ENCODE results near the gene FAM50A. TPM values are rescaled to one million over a fixed set of nuclear protein-coding genes. Genes with fewer than 3 reads are reported as not detected.
A peak's percentile ranks its signal among the peaks of the same experiment; 100 is the strongest.
"Not testable (repeated sequence)": the region's sequence is repeated elsewhere in the genome, so short reads cannot be mapped to it uniquely, and the experiment has no call there.

FAM50A gene
- total RNA-seq, 3 donors from 2014 or later (not counting 1 experiment from before 2014, with no cell fraction given), result 48.9 to 63.2 (median 54.1) TPM

DNA sequence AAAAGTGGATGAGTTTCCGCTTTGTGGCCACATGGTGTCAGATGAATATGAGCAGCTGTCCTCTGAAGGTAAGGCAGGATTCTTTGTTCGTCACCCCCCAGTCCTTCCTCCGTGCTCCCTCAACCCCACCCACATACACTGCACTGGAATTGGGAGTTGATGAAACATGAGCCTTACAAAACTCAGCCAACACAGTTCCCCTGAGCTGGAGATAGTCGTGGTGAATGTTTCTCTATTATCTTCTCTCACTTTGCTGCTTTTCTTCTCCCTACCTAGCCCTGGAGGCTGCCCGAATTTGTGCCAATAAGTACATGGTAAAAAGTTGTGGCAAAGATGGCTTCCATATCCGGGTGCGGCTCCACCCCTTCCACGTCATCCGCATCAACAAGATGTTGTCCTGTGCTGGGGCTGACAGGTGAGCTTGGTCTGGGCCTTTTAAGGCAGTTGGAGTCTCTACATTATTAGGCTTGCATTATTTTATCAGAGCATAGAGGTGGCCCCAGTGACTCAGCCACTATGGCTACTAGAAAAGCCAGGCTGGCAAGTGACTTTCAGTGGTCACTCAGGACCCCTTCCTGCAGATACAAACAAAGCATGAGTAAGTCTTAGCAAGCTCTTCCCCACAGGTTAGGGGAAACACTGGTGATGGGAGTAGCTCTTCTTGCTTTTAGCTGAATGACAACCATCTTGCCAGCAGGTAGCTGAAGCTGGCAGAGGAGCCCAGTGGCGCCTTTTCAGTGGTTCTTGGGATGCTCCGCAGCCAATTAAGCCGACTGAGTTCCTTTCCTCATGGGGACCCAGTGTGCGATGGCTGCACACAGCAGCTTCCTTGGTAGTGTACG is 44.2 kb upstream of the FAM50A start:
- peaks cover 14 to 19% of the 10 kb centered on the region in 2 donors for H3K4me1 Mint-ChIP-seq
- peak overlapping the region; percentile 96 for H3K4me3 Mint-ChIP-seq
- Histone ChIP-seq H3K4me3 (ENCODE audit: low read length) (peak overlapping the region; percentile 95), H3K9me3 (ENCODE audit: control insufficient read depth, insufficient read depth, low read length) (no peaks in the 10 kb centered on the region), H3K27ac (ENCODE audit: low read length) (peak overlapping the region; percentile 99), H3K36me3 (ENCODE audit: control insufficient read depth, insufficient read depth, low read length) (peaks cover 25% of the 10 kb centered on the region), H3K4me1 (ENCODE audit: control insufficient read depth, insufficient read depth, low read length) (peaks cover 25% of the 10 kb centered on the region), H3K27me3 (ENCODE audit: control insufficient read depth, insufficient read depth, low read length) (no peaks in the 10 kb centered on the region)
- 73% methylated on average over 7 of the region's 14 CpGs for WGBS (ENCODE audit: insufficient coverage)
- TF ChIP-seq, protein P1, sequence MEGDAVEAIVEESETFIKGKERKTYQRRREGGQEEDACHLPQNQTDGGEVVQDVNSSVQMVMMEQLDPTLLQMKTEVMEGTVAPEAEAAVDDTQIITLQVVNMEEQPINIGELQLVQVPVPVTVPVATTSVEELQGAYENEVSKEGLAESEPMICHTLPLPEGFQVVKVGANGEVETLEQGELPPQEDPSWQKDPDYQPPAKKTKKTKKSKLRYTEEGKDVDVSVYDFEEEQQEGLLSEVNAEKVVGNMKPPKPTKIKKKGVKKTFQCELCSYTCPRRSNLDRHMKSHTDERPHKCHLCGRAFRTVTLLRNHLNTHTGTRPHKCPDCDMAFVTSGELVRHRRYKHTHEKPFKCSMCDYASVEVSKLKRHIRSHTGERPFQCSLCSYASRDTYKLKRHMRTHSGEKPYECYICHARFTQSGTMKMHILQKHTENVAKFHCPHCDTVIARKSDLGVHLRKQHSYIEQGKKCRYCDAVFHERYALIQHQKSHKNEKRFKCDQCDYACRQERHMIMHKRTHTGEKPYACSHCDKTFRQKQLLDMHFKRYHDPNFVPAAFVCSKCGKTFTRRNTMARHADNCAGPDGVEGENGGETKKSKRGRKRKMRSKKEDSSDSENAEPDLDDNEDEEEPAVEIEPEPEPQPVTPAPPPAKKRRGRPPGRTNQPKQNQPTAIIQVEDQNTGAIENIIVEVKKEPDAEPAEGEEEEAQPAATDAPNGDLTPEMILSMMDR (IDR thresholded peaks at IDR 0.05), result no peak
- no peak for ATAC-seq
- H3K9me3 Mint-ChIP-seq, result no peaks in the 10 kb centered on the region
- H3K27me3 Mint-ChIP-seq (ENCODE audit: low read depth in 2 of 2), result peaks cover 0 to 8% of the 10 kb centered on the region in 2 donors
- DNase-seq, result peak in 1 of 2 donors; percentile 42
- H3K36me3 Mint-ChIP-seq, result no peaks in the 10 kb centered on the region
- intact Hi-C loops (cut with micrococcal nuclease), result loop anchor here (5.0 to 10.0 kb wide), 3 partner anchors 43 to 133 kb away; partner anchors contain the start of gene FAM50A
- peak overlapping the region; percentile 98 for H3K27ac Mint-ChIP-seq

DNA sequence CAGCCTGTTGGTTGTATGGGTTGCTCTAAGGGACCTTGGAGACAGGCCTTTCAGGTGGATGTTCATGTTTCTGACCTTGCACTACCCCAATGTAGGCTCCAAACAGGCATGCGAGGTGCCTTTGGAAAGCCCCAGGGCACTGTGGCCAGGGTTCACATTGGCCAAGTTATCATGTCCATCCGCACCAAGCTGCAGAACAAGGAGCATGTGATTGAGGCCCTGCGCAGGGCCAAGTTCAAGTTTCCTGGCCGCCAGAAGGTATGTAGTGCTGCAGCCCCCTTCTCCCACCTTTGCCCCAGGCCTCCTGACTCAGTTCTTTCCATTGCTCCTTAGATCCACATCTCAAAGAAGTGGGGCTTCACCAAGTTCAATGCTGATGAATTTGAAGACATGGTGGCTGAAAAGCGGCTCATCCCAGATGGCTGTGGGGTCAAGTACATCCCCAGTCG is 43.5 kb upstream of the FAM50A start:
- H3K4me3 Mint-ChIP-seq, result peak overlapping the region; percentile 35
- intact Hi-C loops (cut with micrococcal nuclease); H3K27ac ChIP-seq (ENCODE audit: low read length); H3K9me3 ChIP-seq (ENCODE audit: control insufficient read depth, insufficient read depth, low read length); H3K27me3 ChIP-seq (ENCODE audit: control insufficient read depth, insufficient read depth, low read length); H3K27me3 Mint-ChIP-seq (ENCODE audit: low read depth in 2 of 2); ATAC-seq; H3K36me3 Mint-ChIP-seq; DNase-seq; H3K9me3 Mint-ChIP-seq; H3K4me3 ChIP-seq (ENCODE audit: low read length): not testable (repeated sequence)
- peaks cover 14 to 19% of the 10 kb centered on the region in 2 donors for H3K4me1 Mint-ChIP-seq
- WGBS (ENCODE audit: insufficient coverage), result 92% methylated on average over 3 of the region's 6 CpGs
- H3K27ac Mint-ChIP-seq, result peak overlapping the region in 1 of 2 donors; percentile 98
- H3K36me3 ChIP-seq (ENCODE audit: control insufficient read depth, insufficient read depth, low read length), result peaks cover 25% of the 10 kb centered on the region
- peaks cover 25% of the 10 kb centered on the region for H3K4me1 ChIP-seq (ENCODE audit: control insufficient read depth, insufficient read depth, low read length)

DNA sequence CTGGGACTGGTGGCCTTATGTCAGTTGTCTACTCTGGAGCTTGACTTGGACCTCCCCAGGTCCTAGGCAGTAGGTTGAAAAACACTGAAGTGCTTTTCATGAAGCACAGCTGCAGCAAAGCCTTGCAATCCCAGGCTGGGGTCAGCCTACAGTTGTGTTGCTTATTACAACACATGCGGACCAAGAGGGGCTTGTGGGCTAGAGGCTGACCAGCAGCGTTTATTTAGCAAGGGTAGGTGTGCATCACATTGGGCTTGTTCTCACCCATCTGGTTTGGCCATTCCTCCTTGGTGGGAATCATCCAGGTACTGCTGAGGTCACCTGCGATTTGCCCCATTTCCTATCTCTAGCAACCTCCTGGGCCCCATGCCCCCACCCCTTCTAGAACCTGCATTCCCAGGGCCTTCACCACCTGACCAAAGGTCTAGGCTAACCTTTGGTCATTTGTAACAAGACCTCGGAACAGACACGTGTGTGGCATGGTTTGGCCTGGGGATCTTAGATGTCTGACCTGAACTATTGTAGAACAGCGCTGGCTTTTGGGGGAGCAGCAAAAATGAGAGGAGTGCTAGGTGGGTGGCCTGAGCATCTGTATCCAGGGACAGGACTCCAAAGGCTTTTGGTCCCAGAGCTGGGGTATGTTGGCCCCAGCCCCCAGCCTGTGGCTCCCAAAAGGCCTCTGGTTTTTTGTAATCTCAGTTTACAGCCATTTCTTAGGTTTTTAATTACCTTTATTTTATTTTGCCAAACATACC is 42.7 kb upstream of the FAM50A start:
- Mint-ChIP-seq H3K4me1 (peaks cover 14 to 19% of the 10 kb centered on the region in 2 donors), H3K27me3 (ENCODE audit: low read depth in 2 of 2) (peaks cover 0 to 8% of the 10 kb centered on the region in 2 donors), H3K9me3 (no peaks in the 10 kb centered on the region), H3K36me3 (no peaks in the 10 kb centered on the region), H3K27ac (peak overlapping the region in 1 of 2 donors; percentile 98), H3K4me3 (no peak overlapping the region)
- Histone ChIP-seq H3K27me3 (ENCODE audit: control insufficient read depth, insufficient read depth, low read length) (no peaks in the 10 kb centered on the region), H3K9me3 (ENCODE audit: control insufficient read depth, insufficient read depth, low read length) (no peaks in the 10 kb centered on the region), H3K4me3 (ENCODE audit: low read length) (no peak overlapping the region), H3K4me1 (ENCODE audit: control insufficient read depth, insufficient read depth, low read length) (peaks cover 25% of the 10 kb centered on the region), H3K27ac (ENCODE audit: low read length) (no peak overlapping the region), H3K36me3 (ENCODE audit: control insufficient read depth, insufficient read depth, low read length) (peaks cover 25% of the 10 kb centered on the region)
- intact Hi-C loops (cut with micrococcal nuclease), result no loop called here
- DNase-seq, result peak in 1 of 2 donors; percentile 29
- 76% methylated on average over 6 of the region's 6 CpGs for WGBS (ENCODE audit: insufficient coverage)
- TF ChIP-seq, protein P1 (IDR thresholded peaks at IDR 0.05), result no peak
- no peak for ATAC-seq
